ENCODE measurements around the gene ABCC2.

ABCC2 gene

DNA sequence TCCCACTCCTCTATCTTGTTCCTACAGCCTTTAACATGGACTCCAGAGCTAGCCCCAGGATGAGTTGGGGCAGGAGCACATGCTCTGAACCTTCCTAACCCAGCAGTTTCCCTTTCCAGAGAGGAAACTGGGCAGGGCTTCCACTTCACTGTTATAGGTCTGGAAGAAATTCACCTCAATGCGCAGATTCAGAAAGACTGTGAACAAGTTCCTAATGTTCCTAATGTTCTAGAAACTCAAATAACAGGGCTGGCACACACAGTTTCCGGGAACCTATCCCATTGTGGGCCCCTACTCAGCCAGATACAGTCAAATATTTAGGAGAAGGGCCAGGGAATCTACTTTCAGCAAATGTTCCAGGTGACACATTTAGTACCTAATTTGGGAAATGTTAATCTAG lies 29.7 kb downstream of the ABCC2 start:
- no peak overlapping the region for H3K4me3 ChIP-seq (ENCODE audit: low read depth, low read length)
- TF ChIP-seq, protein P1, sequence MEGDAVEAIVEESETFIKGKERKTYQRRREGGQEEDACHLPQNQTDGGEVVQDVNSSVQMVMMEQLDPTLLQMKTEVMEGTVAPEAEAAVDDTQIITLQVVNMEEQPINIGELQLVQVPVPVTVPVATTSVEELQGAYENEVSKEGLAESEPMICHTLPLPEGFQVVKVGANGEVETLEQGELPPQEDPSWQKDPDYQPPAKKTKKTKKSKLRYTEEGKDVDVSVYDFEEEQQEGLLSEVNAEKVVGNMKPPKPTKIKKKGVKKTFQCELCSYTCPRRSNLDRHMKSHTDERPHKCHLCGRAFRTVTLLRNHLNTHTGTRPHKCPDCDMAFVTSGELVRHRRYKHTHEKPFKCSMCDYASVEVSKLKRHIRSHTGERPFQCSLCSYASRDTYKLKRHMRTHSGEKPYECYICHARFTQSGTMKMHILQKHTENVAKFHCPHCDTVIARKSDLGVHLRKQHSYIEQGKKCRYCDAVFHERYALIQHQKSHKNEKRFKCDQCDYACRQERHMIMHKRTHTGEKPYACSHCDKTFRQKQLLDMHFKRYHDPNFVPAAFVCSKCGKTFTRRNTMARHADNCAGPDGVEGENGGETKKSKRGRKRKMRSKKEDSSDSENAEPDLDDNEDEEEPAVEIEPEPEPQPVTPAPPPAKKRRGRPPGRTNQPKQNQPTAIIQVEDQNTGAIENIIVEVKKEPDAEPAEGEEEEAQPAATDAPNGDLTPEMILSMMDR (IDR thresholded peaks at IDR 0.05; ENCODE audit: low read depth, low read length, missing control alignments) = no peak
- in situ Hi-C loops (cut with HindIII; ENCODE audit: low sequenced_read_pairs) = no loop called here
- DNase-seq (ENCODE audit: low read depth) = no peak

DNA sequence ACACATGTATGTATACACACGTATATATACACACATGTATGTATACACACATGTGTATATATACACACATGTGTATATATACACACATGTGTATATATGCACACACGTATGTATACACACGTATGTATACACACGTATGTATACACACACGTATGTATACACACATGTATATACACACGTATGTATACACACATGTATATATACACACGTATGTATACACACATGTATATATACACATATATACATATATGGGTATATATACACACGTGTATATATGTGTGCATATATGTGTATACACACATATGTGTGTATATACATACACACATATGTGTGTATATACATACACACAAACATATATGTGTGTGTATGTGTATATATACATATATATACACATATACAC lies 31.7 kb downstream of the ABCC2 start:
- DNase-seq (ENCODE audit: low read depth) = no peak
- TF ChIP-seq, protein P1 (IDR thresholded peaks at IDR 0.05; ENCODE audit: low read depth, low read length, missing control alignments) = no peak
- in situ Hi-C loops (cut with HindIII; ENCODE audit: low sequenced_read_pairs) = no loop called here
- H3K4me3 ChIP-seq (ENCODE audit: low read depth, low read length) = no peak overlapping the region

DNA sequence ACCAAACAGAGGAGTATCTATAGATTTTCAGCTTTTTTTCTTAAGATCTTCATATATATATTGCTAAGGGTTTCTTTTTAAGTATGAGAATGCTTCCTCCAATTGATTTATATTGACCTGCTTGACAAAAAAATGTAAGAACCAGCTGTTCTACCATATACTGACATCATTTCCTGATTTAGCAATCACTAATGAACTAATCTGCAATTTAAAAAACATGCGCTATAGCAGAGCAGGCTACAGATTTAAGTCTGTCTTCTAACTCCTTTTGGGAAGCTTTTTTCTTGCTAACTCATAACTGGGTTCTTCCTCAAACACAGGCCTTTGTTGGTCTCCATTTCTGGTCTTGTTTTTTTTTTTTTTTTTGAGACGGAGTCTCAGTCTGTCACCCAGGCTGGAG lies 33.2 kb downstream of the ABCC2 start:
- no peak overlapping the region for H3K4me3 ChIP-seq (ENCODE audit: low read depth, low read length)
- in situ Hi-C loops (cut with HindIII; ENCODE audit: low sequenced_read_pairs) = no loop called here
- DNase-seq (ENCODE audit: low read depth) = no peak
- TF ChIP-seq, protein P1 (IDR thresholded peaks at IDR 0.05; ENCODE audit: low read depth, low read length, missing control alignments) = no peak

DNA sequence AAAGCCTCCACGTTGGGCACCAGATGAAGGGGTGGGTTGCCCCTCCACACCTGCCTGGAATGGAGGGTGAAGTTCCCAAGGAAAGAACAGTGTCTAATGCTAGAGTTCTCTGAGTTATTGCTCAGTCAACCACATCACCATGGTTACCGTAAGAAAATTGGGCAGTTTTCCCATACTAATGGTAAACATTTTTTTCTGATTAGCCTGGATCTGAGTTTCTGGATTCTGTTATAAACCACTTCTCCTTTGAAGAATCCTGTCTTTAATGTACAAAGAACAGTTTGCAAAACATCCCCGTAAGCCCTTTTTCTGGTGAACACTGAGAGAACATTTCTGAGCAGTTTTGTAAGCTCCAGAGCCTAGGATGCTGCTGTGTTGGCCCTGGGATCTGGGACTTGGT lies 45.5 kb downstream of the ABCC2 start:
- in situ Hi-C loops (cut with HindIII; ENCODE audit: low sequenced_read_pairs) = no loop called here
- no peak overlapping the region for H3K4me3 ChIP-seq (ENCODE audit: low read depth, low read length)
- no peak for DNase-seq (ENCODE audit: low read depth)
- TF ChIP-seq, protein P1 (IDR thresholded peaks at IDR 0.05; ENCODE audit: low read depth, low read length, missing control alignments) = no peak

DNA sequence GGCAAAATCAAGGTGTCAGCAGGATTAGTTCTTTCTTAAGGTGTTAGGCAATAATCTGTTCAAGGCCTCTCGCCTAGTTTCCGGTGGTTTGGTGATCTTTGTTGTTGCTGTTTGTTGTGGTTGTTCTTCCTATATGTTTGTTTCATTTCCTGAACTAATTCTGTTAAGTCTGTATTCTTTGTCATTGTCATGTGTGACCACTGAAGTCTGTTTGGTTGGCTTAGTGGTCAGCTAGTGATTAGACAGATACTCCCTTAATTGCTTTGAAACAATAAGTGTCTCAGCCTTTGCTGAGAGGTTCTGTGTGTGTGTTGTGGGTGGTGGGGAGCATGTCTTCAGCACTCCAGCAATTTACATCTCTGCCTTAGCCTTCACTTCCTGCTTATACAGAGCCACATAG lies 46.0 kb downstream of the ABCC2 start:
- TF ChIP-seq, protein P1 (IDR thresholded peaks at IDR 0.05; ENCODE audit: low read depth, low read length, missing control alignments) = no peak
- DNase-seq (ENCODE audit: low read depth) = no peak
- no peak overlapping the region for H3K4me3 ChIP-seq (ENCODE audit: low read depth, low read length)
- in situ Hi-C loops (cut with HindIII; ENCODE audit: low sequenced_read_pairs) = no loop called here

DNA sequence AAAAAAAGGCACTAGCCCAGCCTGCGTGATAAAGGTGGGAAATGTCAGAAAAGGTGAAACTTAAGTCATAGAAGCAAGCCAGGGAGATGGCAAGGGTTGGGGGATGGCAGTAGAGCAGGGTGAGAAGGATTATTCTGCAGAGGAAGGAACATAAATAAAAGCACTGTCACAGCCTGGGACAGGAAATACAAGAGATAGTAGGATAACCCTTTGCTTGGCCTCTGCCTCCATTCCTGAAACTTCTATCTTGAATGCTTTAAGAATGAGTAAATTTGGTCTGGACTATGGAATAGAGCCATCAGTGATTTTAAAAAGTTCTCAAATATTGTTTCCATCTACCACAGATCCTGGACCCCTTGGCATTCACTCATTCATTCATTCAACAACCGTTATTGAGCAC lies 50.0 kb downstream of the ABCC2 start:
- DNase-seq (ENCODE audit: low read depth) = no peak
- no peak overlapping the region for H3K4me3 ChIP-seq (ENCODE audit: low read depth, low read length)
- TF ChIP-seq, protein P1 (IDR thresholded peaks at IDR 0.05; ENCODE audit: low read depth, low read length, missing control alignments) = no peak
- in situ Hi-C loops (cut with HindIII; ENCODE audit: low sequenced_read_pairs) = no loop called here

DNA sequence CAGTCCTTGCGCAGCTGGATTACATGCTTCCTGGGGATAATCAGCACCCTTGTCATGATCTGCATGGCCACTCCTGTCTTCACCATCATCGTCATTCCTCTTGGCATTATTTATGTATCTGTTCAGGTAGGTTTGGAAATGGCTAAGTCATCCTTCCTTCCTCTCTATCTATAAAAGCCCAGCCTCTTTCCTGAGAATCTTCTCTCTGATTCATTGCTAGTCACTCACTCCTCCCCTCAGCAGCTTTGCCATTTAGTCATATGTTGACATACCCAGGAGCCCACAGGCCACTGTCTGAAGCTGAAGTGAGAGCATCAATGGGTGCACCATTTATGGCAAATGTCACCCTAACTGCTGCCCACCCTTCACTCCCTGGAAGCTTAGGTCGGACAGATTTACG lies 52.0 kb downstream of the ABCC2 start:
- no peak overlapping the region for H3K4me3 ChIP-seq (ENCODE audit: low read depth, low read length)
- no peak for DNase-seq (ENCODE audit: low read depth)
- TF ChIP-seq, protein P1 (IDR thresholded peaks at IDR 0.05; ENCODE audit: low read depth, low read length, missing control alignments) = no peak

More for the DNA sequence above, 52.0 kb downstream of the ABCC2 start:
- in situ Hi-C loops (cut with HindIII; ENCODE audit: low sequenced_read_pairs) = no loop called here
